ENCODE measurements around the gene SEMA4D.

GRCh38 chr9:89522959-89523285 is 25.0 kb upstream of the SEMA4D start:
- TF ChIP-seq CTCF (IDR thresholded peaks at IDR 0.05; ENCODE audit: borderline replicate concordance, extremely low read depth, low read length, poor library complexity, severe bottlenecking) (no peak), EZH2 (IDR thresholded peaks at IDR 0.05; ENCODE audit: borderline replicate concordance, low read depth, low read length, severe bottlenecking) (no peak)
